HepG2 (cell line): ENCODE data around the gene PCDHGA6. TPM values are rescaled to one million over a fixed set of nuclear protein-coding genes. Genes with fewer than 3 reads are reported as not detected.

Experiments
- ATAC-seq: fragments of 200-7000 bp; cut with Tn5 transposase; 3 replicates; pipeline ENCODE4 v1.9.1; 2020; ENCODE audit warnings: mild to moderate bottlenecking, moderate library complexity
- BruUV-seq: library from RNA; stranded (reverse); fragments of 400-500 nt; replicated peaks from 2 replicates; lab custom pipeline; 2021; lab: Mats Ljungman, UMichigan
- CTCF ChIA-PET: fragments of 300-600 bp; formaldehyde crosslinking; extraction: SDS; loops from one replicate; lab custom pipeline; 2021; ENCODE audit warnings: low total read pairs, inconsistent platforms, low intra/inter-chr PET ratio; lab: Yijun Ruan, JAX
- POLR2A ChIA-PET: fragments of 350-600 bp; sonication (Branson Sonifier 250); formaldehyde crosslinking; loops from one replicate; lab custom pipeline; 2020; ENCODE audit warnings: antibody characterized with exemption, inconsistent platforms; lab: Yijun Ruan, JAX
- DNase-seq: peaks from one replicate; pipeline ENCODE4 v3.0.0-alpha.2; 2015; ENCODE audit warnings: low spot score
- FAIRE-seq: peaks from 3 replicates; lab custom pipeline; 2011; peaks lifted over from hg19 to GRCh38; lab: Jason Lieb, UNC
- H2AFZ ChIP-seq: one replicate; pipeline ENCODE4 v1.6.1; 2011; ENCODE audit warnings: low read length, inconsistent platforms
- H3K27ac ChIP-seq: fragments of 300-600 bp; 3 replicates; pipeline ENCODE4 v1.8.0; 2011; ENCODE audit warnings: mixed run types, mild to moderate bottlenecking, mixed read lengths, low read length, inconsistent platforms; ENCODE audit not compliant: insufficient read depth; ENCODE audit errors: extremely low read length
- H3K27me3 ChIP-seq, 2 experiments: fragments of 200-600 bp in 1 of 2; 2 replicates in 1 of 2; 3 replicates in 1 of 2; pipeline versions ENCODE4 v1.6.0 to v1.8.0; 2011; ENCODE audit warnings: low read length in 2 of 2, mild to moderate bottlenecking in 2 of 2, moderate library complexity in 2 of 2, inconsistent platforms in 1 of 2; ENCODE audit not compliant: insufficient read depth in 2 of 2, control insufficient read depth in 1 of 2
- H3K36me3 ChIP-seq, 2 experiments: fragments of 200-600 bp in 1 of 2; replicated peaks in 1 of 2; 2 replicates in 1 of 2; 3 replicates in 1 of 2; pipeline versions ENCODE4 v1.5.1 to v1.8.0; 2011; ENCODE audit warnings: low read length in 2 of 2, inconsistent platforms in 1 of 2; ENCODE audit not compliant: insufficient read depth in 2 of 2, control insufficient read depth in 1 of 2
- H3K4me1 ChIP-seq: 2 replicates; pipeline ENCODE4 v1.5.1; 2012; ENCODE audit warnings: low read length, inconsistent platforms; ENCODE audit not compliant: insufficient read depth
- H3K4me2 ChIP-seq: 2 replicates; pipeline ENCODE4 v1.6.0; 2011; ENCODE audit warnings: low read depth, low read length, inconsistent platforms
- H3K4me3 ChIP-seq, 3 experiments: fragments of 200-600 bp in 1 of 3; sonication (generic), shearing (Covaris generic) in 1 of 3; replicated peaks in 1 of 3; 2 replicates each; pipeline ENCODE4 v1.5.1; 2011 to 2016; ENCODE audit warnings: low read length in 3 of 3, inconsistent platforms in 2 of 3, low read depth in 2 of 3, mild to moderate bottlenecking in 2 of 3, control low read depth in 1 of 3, mixed read lengths in 1 of 3; ENCODE audit not compliant: insufficient read depth in 1 of 3
- H3K79me2 ChIP-seq: one replicate; pipeline ENCODE4 v1.6.1; 2011; ENCODE audit warnings: low read length, inconsistent platforms; ENCODE audit not compliant: insufficient read depth
- H3K9ac ChIP-seq: 2 replicates; pipeline ENCODE4 v1.6.0; 2011; ENCODE audit warnings: mild to moderate bottlenecking, low read depth, low read length, inconsistent platforms; ENCODE audit not compliant: insufficient read depth
- H3K9me3 ChIP-seq: 2 replicates; pipeline ENCODE4 v1.5.1; 2012; ENCODE audit warnings: mild to moderate bottlenecking, low read length
- H4K20me1 ChIP-seq: 2 replicates; pipeline ENCODE4 v1.6.0; 2011; ENCODE audit warnings: inconsistent platforms, mild to moderate bottlenecking, low read length, moderate library complexity; ENCODE audit not compliant: insufficient read depth
- KLF16 ChIP-seq, 2 experiments: sonication (generic) in 1 of 2; formaldehyde crosslinking in 1 of 2; IDR thresholded peaks; 2 replicates each; pipeline versions ENCODE4 v1.6.1 to v1.8.0; 2016 to 2023; ENCODE audit warnings: missing genetic modification reagents in 2 of 2, missing compliant biosample characterization in 1 of 2
- MTF2 ChIP-seq: sonication (generic); formaldehyde crosslinking; IDR thresholded peaks from 2 replicates; pipeline ENCODE4 v1.5.0; 2020; ENCODE audit warnings: missing genetic modification reagents, borderline replicate concordance
- MXD1 ChIP-seq: sonication (generic); formaldehyde crosslinking; IDR thresholded peaks from 2 replicates; pipeline ENCODE4 v1.4.0; 2020; ENCODE audit warnings: mild to moderate bottlenecking, missing genetic modification reagents
- RBAK ChIP-seq: sonication (generic); formaldehyde crosslinking; IDR thresholded peaks from 2 replicates; pipeline ENCODE4 v1.5.1; 2020; ENCODE audit warnings: mild to moderate bottlenecking, missing genetic modification reagents
- RBM39 ChIP-seq: fragments of 200-400 bp; formaldehyde crosslinking; IDR thresholded peaks from one replicate; pipeline ENCODE4 v1.6.1; 2018; ENCODE audit warnings: antibody characterized with exemption, mild to moderate bottlenecking, low read depth, low read length; ENCODE audit not compliant: poor library complexity, severe bottlenecking
- SP5 ChIP-seq: IDR thresholded peaks from 2 replicates; pipeline ENCODE4 v1.6.1; 2016; ENCODE audit warnings: low read depth, borderline replicate concordance
- ZNF331 ChIP-seq: sonication (generic); formaldehyde crosslinking; IDR thresholded peaks from 2 replicates; pipeline ENCODE4 v1.4.0; 2020; ENCODE audit warnings: missing genetic modification reagents
- ZNF7 ChIP-seq: IDR thresholded peaks from 2 replicates; pipeline ENCODE4 v1.6.1; 2016; ENCODE audit warnings: missing biosample characterization, missing genetic modification reagents
- WGBS: methylation state at CpG from one replicate; pipeline ENCODE4 v1.1.6; 2017; ENCODE audit warnings: low lambda C conversion rate; 5-methylcytosine and 5-hydroxymethylcytosine counted together
- in situ Hi-C: cut with HindIII; loops from 2 replicates; pipeline ENCODE4 v1.10.0; 2017; ENCODE audit warnings: low pct_unique_long_range_greater_than_20kb; ENCODE audit not compliant: extremely low pct_ligation_motif_present
- intact Hi-C: fragments of 100-400 bp; cut with micrococcal nuclease; formaldehyde crosslinking; loops from one replicate; pipeline ENCODE4 v1.10.0; 2022; ENCODE audit not compliant: unreplicated experiment
- polyA plus RNA-seq, 8 experiments: library from polyadenylated mRNA; depleted of rRNA in 3 of 8; stranded (reverse) in 7 of 8; unstranded in 1 of 8; fragments of >200 nt; fragmentation: Illumina TruSeq in 4 of 8; extraction: Trizol in 4 of 8; gene quantifications; 2 replicates each; pipeline versions ENCODE4 v1.2.1 to v1.2.3, GENCODE V29; 2011 to 2016; ENCODE audit warnings: low read depth in 4 of 8, missing spikeins in 1 of 8, mixed read lengths in 1 of 8; ENCODE audit not compliant: insufficient read depth in 1 of 8
- total RNA-seq, 5 experiments: library from RNA; depleted of rRNA; stranded (reverse); fragments of >200 nt; fragmentation: Illumina TruSeq; extraction: Trizol; gene quantifications; 2 replicates each; pipeline ENCODE4 v1.2.3, GENCODE V29; 2016; ENCODE audit warnings: low read depth in 1 of 5

The PCDHGA6 gene
- total and polyA plus RNA-seq, 2 of the 13 experiments (the other 11 are each of a cell fraction or from before 2014, with no cell fraction given) = 0.33 to 0.51 TPM

- TF ChIP-seq RBAK (CRISPR knock-in tag) = no peak
- no peak for TF ChIP-seq MTF2 (CRISPR knock-in tag)
- no peak overlapping the region for H2AFZ ChIP-seq
- H4K20me1 ChIP-seq = no peaks in the 10 kb centered on the region
- no peaks in the 10 kb centered on the region for H3K27me3 ChIP-seq
- no peak overlapping the region for H3K4me3 ChIP-seq
- H3K9ac ChIP-seq = no peak overlapping the region
- no peak for FAIRE-seq
- no peak for ATAC-seq
- no peaks in the 10 kb centered on the region for H3K4me1 ChIP-seq
- no peaks in the 10 kb centered on the region for H3K79me2 ChIP-seq
- no peak overlapping the region for H3K4me2 ChIP-seq
- no peaks in the 10 kb centered on the region for H3K36me3 ChIP-seq
- BruUV-seq = no TSS peak
- POLR2A ChIA-PET = no interaction called here
- intact Hi-C loops (no loop called here), in situ Hi-C loops (no loop called here)
- no peak overlapping the region for H3K27ac ChIP-seq
- CTCF ChIA-PET = no interaction called here
- 90% methylated on average over 48 of the region's 64 CpGs for WGBS
- no peak for DNase-seq
- no peaks in the 10 kb centered on the region; the same call in 1 of the 2 replicates for H3K9me3 ChIP-seq
These were observed 36.1 kb downstream of the PCDHGA6 start for GRCh38 chr5:141409598-141410306.

GRCh38 chr5:141411575-141411974, 37.9 kb downstream of the PCDHGA6 start:
- FAIRE-seq (no peak), ATAC-seq (no peak), DNase-seq (no peak)
- ChIA-PET CTCF (no interaction called here), POLR2A (no interaction called here)
- Histone ChIP-seq H3K27ac (no peak overlapping the region), H4K20me1 (no peaks in the 10 kb centered on the region), H3K9ac (no peak overlapping the region), H3K27me3 (no peaks in the 10 kb centered on the region), H3K4me2 (no peak overlapping the region), H3K4me1 (no peaks in the 10 kb centered on the region), H3K79me2 (no peaks in the 10 kb centered on the region), H2AFZ (no peak overlapping the region), H3K36me3 (no peaks in the 10 kb centered on the region), H3K9me3 (no peaks in the 10 kb centered on the region; the same call in 1 of the 2 replicates), H3K4me3 (no peak overlapping the region)
- 51% methylated on average over 3 of the region's 3 CpGs for WGBS
- in situ Hi-C loops (no loop called here), intact Hi-C loops (no loop called here)
- TF ChIP-seq ZNF331 (no peak), RBM39 (no peak), MXD1 (CRISPR knock-in tag) (no peak), KLF16 (CRISPR knock-in tag; IDR thresholded peaks at IDR 0.05) (no peak), ZNF7 (CRISPR knock-in tag) (no peak), SP5 (no peak)
- no TSS peak for BruUV-seq
